Spinal cord (tissue), 10 donors: ENCODE measurements around the gene NID2. TPM values are rescaled to one million over a fixed set of nuclear protein-coding genes. Genes with fewer than 3 reads are reported as not detected.

ENCODE experiments used
- DNase-seq, 6 donors: peaks; one replicate each; pipeline versions ENCODE4 v3.0.0 to v3.0.0-alpha.2; 2013 to 2015; ENCODE audit warnings: low spot score in 6 of 6, low read depth in 4 of 6
- H3K27ac ChIP-seq: one replicate; pipeline ENCODE4 v1.5.1; 2013; ENCODE audit warnings: low read depth, low read length, control low read depth
- H3K27me3 ChIP-seq: one replicate; pipeline ENCODE4 v1.6.1; 2013; ENCODE audit warnings: low read length; ENCODE audit not compliant: control insufficient read depth, insufficient read depth
- H3K36me3 ChIP-seq: one replicate; pipeline ENCODE4 v1.6.1; 2013; ENCODE audit warnings: low read length; ENCODE audit not compliant: control insufficient read depth, insufficient read depth
- H3K4me1 ChIP-seq: one replicate; pipeline ENCODE4 v1.6.1; 2013; ENCODE audit warnings: low read length; ENCODE audit not compliant: control insufficient read depth, insufficient read depth
- H3K4me3 ChIP-seq: one replicate; pipeline ENCODE4 v1.5.1; 2013; ENCODE audit warnings: low read depth, low read length, control low read depth
- H3K9me3 ChIP-seq: one replicate; pipeline ENCODE4 v1.6.1; 2013; ENCODE audit warnings: low read length; ENCODE audit not compliant: control insufficient read depth, insufficient read depth
- WGBS: methylation state at CpG from one replicate; pipeline ENCODE4 v1.1.5; 2013; ENCODE audit warnings: missing lambda C conversion rate; ENCODE audit not compliant: insufficient coverage; 5-methylcytosine and 5-hydroxymethylcytosine counted together
- polyA plus RNA-seq, 2 donors: library from polyadenylated mRNA; unstranded; fragments of 120-200 nt; gene quantifications; one replicate each; pipeline ENCODE4 v1.2.1, GENCODE V29; 2013; ENCODE audit not compliant: insufficient read length in 2 of 2
- total RNA-seq, 2 donors: library from RNA; depleted of rRNA in 1 of 2; stranded (reverse); fragments of 120-200 nt in 1 of 2; fragments of >200 nt in 1 of 2; gene quantifications; one replicate each; pipeline versions ENCODE4 v1.2.3 to v1.2.4, GENCODE V29; 2013 to 2014
- donor health status: healthy.

NID2 gene
- total and polyA plus RNA-seq, 4 donors: 36.9 to 270 (median 92.8) TPM

- Histone ChIP-seq H3K27ac (no peak overlapping the region), H3K4me1 (peaks cover 4% of the 10 kb centered on the region), H3K27me3 (no peaks in the 10 kb centered on the region), H3K36me3 (peaks cover 9% of the 10 kb centered on the region), H3K9me3 (no peaks in the 10 kb centered on the region), H3K4me3 (no peak overlapping the region)
- DNase-seq: no peak
Measured at GRCh38 chr14:51998348-51998747, 70.5 kb downstream of the NID2 start.

- Histone ChIP-seq H3K4me1 (peaks cover 4% of the 10 kb centered on the region), H3K9me3 (no peaks in the 10 kb centered on the region), H3K27ac (no peak overlapping the region), H3K36me3 (peaks cover 7% of the 10 kb centered on the region), H3K27me3 (no peaks in the 10 kb centered on the region), H3K4me3 (no peak overlapping the region)
- peak in 3 of 6 donors; percentile 20 to 58 (median 51) for DNase-seq
- no CpG with 5 or more reads among the region's 4 CpGs for WGBS
Measured at GRCh38 chr14:51996148-51996746, 72.6 kb downstream of the NID2 start.

- 82% methylated on average over 2 of the region's 3 CpGs for WGBS
- peaks cover 4% of the 10 kb centered on the region for H3K4me1 ChIP-seq
- peaks cover 7% of the 10 kb centered on the region for H3K36me3 ChIP-seq
- no peak overlapping the region for H3K27ac ChIP-seq
- H3K27me3 ChIP-seq: no peaks in the 10 kb centered on the region
- H3K9me3 ChIP-seq: no peaks in the 10 kb centered on the region
- H3K4me3 ChIP-seq: no peak overlapping the region
- DNase-seq: no peak
Measured at GRCh38 chr14:51993285-51993920, 75.5 kb downstream of the NID2 start.

- Histone ChIP-seq H3K36me3 (peaks cover 7% of the 10 kb centered on the region), H3K4me1 (peaks cover 4% of the 10 kb centered on the region), H3K27ac (no peak overlapping the region), H3K27me3 (no peaks in the 10 kb centered on the region), H3K4me3 (peak overlapping the region; percentile 86), H3K9me3 (no peaks in the 10 kb centered on the region)
- no peak for DNase-seq
- WGBS: no CpG with 5 or more reads among the region's 3 CpGs
Measured at GRCh38 chr14:51990488-51990887, 78.4 kb downstream of the NID2 start.

- peak; percentile 75 to 98 (median 86) for DNase-seq
- H3K4me1 ChIP-seq: peaks cover 4% of the 10 kb centered on the region
- peak within 1 kb of the TSS; percentile 86 for H3K4me3 ChIP-seq
- peak within 1 kb of the TSS; percentile 79 for H3K27ac ChIP-seq
- peaks cover 3% of the 10 kb centered on the region for H3K36me3 ChIP-seq
- H3K9me3 ChIP-seq: no peaks in the 10 kb centered on the region
- H3K27me3 ChIP-seq: no peaks in the 10 kb centered on the region
- WGBS: under 1% methylated on average over 69 of the region's 72 CpGs
Measured at GRCh38 chr14:51989293-51990234, 79.3 kb downstream of the NID2 start, which contains the start of gene RTRAF. RTRAF (plus strand) TSS chr14:51989546; CDS start chr14:51989640, 94 bp downstream.

GRCh38 chr14:51988221-51988620 lies 80.6 kb downstream of the NID2 start:
- no CpG with 5 or more reads among the region's 1 CpG for WGBS
- Histone ChIP-seq H3K9me3 (no peaks in the 10 kb centered on the region), H3K4me3 (no peak overlapping the region), H3K27me3 (no peaks in the 10 kb centered on the region), H3K36me3 (peaks cover 3% of the 10 kb centered on the region), H3K27ac (no peak overlapping the region), H3K4me1 (peaks cover 4% of the 10 kb centered on the region)
- DNase-seq: no peak

GRCh38 chr14:51981218-51981854 lies 87.5 kb downstream of the NID2 start:
- WGBS: 98% methylated on average over 3 of the region's 4 CpGs
- Histone ChIP-seq H3K36me3 (no peaks in the 10 kb centered on the region), H3K27me3 (no peaks in the 10 kb centered on the region), H3K4me1 (no peaks in the 10 kb centered on the region), H3K9me3 (no peaks in the 10 kb centered on the region), H3K27ac (no peak overlapping the region), H3K4me3 (no peak overlapping the region)
- DNase-seq: no peak

- 14% methylated on average over 15 of the region's 17 CpGs for WGBS
- no peaks in the 10 kb centered on the region for H3K27me3 ChIP-seq
- no peak overlapping the region for H3K4me3 ChIP-seq
- no peaks in the 10 kb centered on the region for H3K9me3 ChIP-seq
- H3K27ac ChIP-seq: no peak overlapping the region
- no peaks in the 10 kb centered on the region for H3K36me3 ChIP-seq
- H3K4me1 ChIP-seq: no peaks in the 10 kb centered on the region
- peak; percentile 81 to 96 (median 85) for DNase-seq
Measured at GRCh38 chr14:51979088-51979709, 89.7 kb downstream of the NID2 start.

- Histone ChIP-seq H3K27me3 (no peaks in the 10 kb centered on the region), H3K4me1 (no peaks in the 10 kb centered on the region), H3K36me3 (no peaks in the 10 kb centered on the region), H3K4me3 (no peak overlapping the region), H3K27ac (no peak overlapping the region), H3K9me3 (no peaks in the 10 kb centered on the region)
- 20% methylated on average over 1 of the region's 2 CpGs for WGBS
- DNase-seq: no peak
Measured at GRCh38 chr14:51978681-51979085, 90.2 kb downstream of the NID2 start.
